ENCODE data around the gene MRGPRG.

Gene MRGPRG

GRCh38 chr11:3225826-3226750 lies 7.5 kb upstream of the MRGPRG start:
- H3K4me3 ChIP-seq (ENCODE audit: low read depth, low read length) = no peak overlapping the region

- no peak overlapping the region for H3K4me3 ChIP-seq (ENCODE audit: low read depth, low read length)
These were observed 6.6 kb upstream of the MRGPRG start for GRCh38 chr11:3225159-3225758.

- no peak overlapping the region for H3K4me3 ChIP-seq (ENCODE audit: low read depth, low read length)
These were observed 5.9 kb upstream of the MRGPRG start for GRCh38 chr11:3224401-3225057.

- H3K4me3 ChIP-seq (ENCODE audit: low read depth, low read length) = no peak overlapping the region
These were observed 5.3 kb upstream of the MRGPRG start for GRCh38 chr11:3223932-3224381.

- no peak overlapping the region for H3K4me3 ChIP-seq (ENCODE audit: low read depth, low read length)
These were observed 4.6 kb upstream of the MRGPRG start for GRCh38 chr11:3222941-3223915.

GRCh38 chr11:3222003-3222855 lies 3.6 kb upstream of the MRGPRG start:
- H3K4me3 ChIP-seq (ENCODE audit: low read depth, low read length) = no peak overlapping the region

- no peak overlapping the region for H3K4me3 ChIP-seq (ENCODE audit: low read depth, low read length)
These were observed 2.9 kb upstream of the MRGPRG start for GRCh38 chr11:3221408-3222002.

- no peak overlapping the region for H3K4me3 ChIP-seq (ENCODE audit: low read depth, low read length)
These were observed 2.2 kb upstream of the MRGPRG start for GRCh38 chr11:3220521-3221407.

- no peak overlapping the region for H3K4me3 ChIP-seq (ENCODE audit: low read depth, low read length)
These were observed 1.5 kb upstream of the MRGPRG start for GRCh38 chr11:3220101-3220500.

- H3K4me3 ChIP-seq (ENCODE audit: low read depth, low read length) = no peak overlapping the region
These were observed 774 bp upstream of the MRGPRG start for GRCh38 chr11:3219281-3219892.

GRCh38 chr11:3217818-3218482 lies 663 bp downstream of the MRGPRG start:
- H3K4me3 ChIP-seq (ENCODE audit: low read depth, low read length) = no peak overlapping the region

- no peak overlapping the region for H3K4me3 ChIP-seq (ENCODE audit: low read depth, low read length)
These were observed 2.5 kb downstream of the MRGPRG start for GRCh38 chr11:3216027-3216525.

GRCh38 chr11:3215346-3216026 lies 3.1 kb downstream of the MRGPRG start:
- no peak overlapping the region for H3K4me3 ChIP-seq (ENCODE audit: low read depth, low read length)

- no peak overlapping the region for H3K4me3 ChIP-seq (ENCODE audit: low read depth, low read length)
These were observed 4.3 kb downstream of the MRGPRG start for GRCh38 chr11:3214420-3214699.

- no peak overlapping the region for H3K4me3 ChIP-seq (ENCODE audit: low read depth, low read length)
These were observed 4.8 kb downstream of the MRGPRG start for GRCh38 chr11:3213659-3214419.

GRCh38 chr11:3208272-3208671 lies 10.3 kb downstream of the MRGPRG start:
- H3K4me3 ChIP-seq (ENCODE audit: low read depth, low read length) = no peak overlapping the region

Data from iPS-11a (cell line).